ENCODE data around the gene TMEM270. TPM values are rescaled to one million over a fixed set of nuclear protein-coding genes. Genes with fewer than 3 reads are reported as not detected.

TMEM270 gene
- total and polyA plus RNA-seq, 2 of the 4 experiments (the other 2 are of a cell fraction) = 0.17 TPM; not detected in 1

GRCh38 chr7:73828972-73829371 lies 32.0 kb upstream of the TMEM270 start:
- peak overlapping the region; percentile 25; the same call in 1 of the 2 replicates for H2BK20ac ChIP-seq (ENCODE audit: low read depth, low read length)
- peak overlapping the region; percentile 13; the same call in 1 of the 3 replicates for H2BK15ac ChIP-seq (ENCODE audit: low read depth, low read length)
- peaks cover 0 to 11% of the 10 kb centered on the region in 2 experiments; a peak in 1 of 4 replicates for H3K79me1 ChIP-seq (ENCODE audit: low read depth in 1 of 2, low read length in 2 of 2)
- peaks cover 31% of the 10 kb centered on the region for H3K9me1 ChIP-seq (ENCODE audit: insufficient read depth, low read length)
- no peaks in the 10 kb centered on the region for H3K36me3 ChIP-seq (ENCODE audit: control insufficient read depth, insufficient read depth, low read length)
- ATAC-seq (ENCODE audit: low read depth) (no peak), DNase-seq (no peak)
- no peak overlapping the region for H3K4me3 ChIP-seq (ENCODE audit: insufficient read depth, low read depth, low read length)
- no peak overlapping the region for H4K5ac ChIP-seq (ENCODE audit: low read depth, low read length)
- BruUV-seq (replicated peaks) = no TSS peak
- no peak overlapping the region for H3K56ac ChIP-seq (ENCODE audit: extremely low read depth, insufficient read depth, low read length)
- no peaks in the 10 kb centered on the region for H4K20me1 ChIP-seq (ENCODE audit: insufficient read depth, low read length)
- peak overlapping the region; percentile 80; the same call in 1 of the 2 replicates for H2AK5ac ChIP-seq (ENCODE audit: low read depth, low read length)
- H3K9me3 ChIP-seq (ENCODE audit: control insufficient read depth, insufficient read depth, low read length) = no peaks in the 10 kb centered on the region
- no peak overlapping the region for H3K14ac ChIP-seq (replicated peaks; ENCODE audit: low read depth, low read length)
- H3K4me2 ChIP-seq (ENCODE audit: low read depth, low read length) = no peak overlapping the region
- H3K18ac ChIP-seq (ENCODE audit: low read depth, low read length) = no peak overlapping the region
- H2BK5ac ChIP-seq (ENCODE audit: low read depth, low read length, poor library complexity, severe bottlenecking) = no peak overlapping the region
- no peaks in the 10 kb centered on the region for H3K27me3 ChIP-seq (ENCODE audit: control insufficient read depth, insufficient read depth, low read length)
- TF ChIP-seq POLR2A (IDR thresholded peaks at IDR 0.05; ENCODE audit: low read depth, low read length) (no peak), USF2 (IDR thresholded peaks at IDR 0.05; ENCODE audit: low read depth, low read length) (no peak), RAD21 (IDR thresholded peaks at IDR 0.05; ENCODE audit: low read length) (no peak), RCOR1 (IDR thresholded peaks at IDR 0.05; ENCODE audit: insufficient replicate concordance, low read length) (no peak), CEBPB (IDR thresholded peaks at IDR 0.05; ENCODE audit: low read depth, low read length) (no peak), SMC3 (IDR thresholded peaks at IDR 0.05; ENCODE audit: low read depth, low read length) (no peak), MXI1 (IDR thresholded peaks at IDR 0.05; ENCODE audit: borderline replicate concordance, low read depth, low read length) (no peak), CTCF (conservative IDR thresholded peaks at IDR 0.05; ENCODE audit: low read depth, low read length) (no peak), FOS (IDR thresholded peaks at IDR 0.05; ENCODE audit: low read depth, low read length) (no peak), NFE2L2 (IDR thresholded peaks at IDR 0.05; ENCODE audit: low read depth, low read length) (no peak), RFX5 (IDR thresholded peaks at IDR 0.05; ENCODE audit: low read depth, low read length) (no peak), ELK1 (IDR thresholded peaks at IDR 0.05; ENCODE audit: borderline replicate concordance, low read depth, low read length) (no peak), BHLHE40 (IDR thresholded peaks at IDR 0.05; ENCODE audit: low read depth, low read length) (no peak), CHD1 (IDR thresholded peaks at IDR 0.05; ENCODE audit: low read depth, low read length) (no peak)
- WGBS, 2 experiments (ENCODE audit: extremely low coverage in 2 of 2, insufficient read length in 1 of 2) = 100% methylated on average over 1 of the region's 5 CpGs; no CpG with 5 or more reads in 1 of the 2 experiments
- in situ Hi-C loops (cut with MboI; ENCODE audit: low sequenced_read_pairs) = no loop called here
- H4K91ac ChIP-seq (ENCODE audit: insufficient read depth, low read depth, low read length) = no peak overlapping the region
- no peak overlapping the region for H3K4ac ChIP-seq (ENCODE audit: low read depth, low read length)
- H3K9ac ChIP-seq (ENCODE audit: low read depth, low read length) = no peak overlapping the region
- no peak overlapping the region for H3K27ac ChIP-seq (ENCODE audit: insufficient read depth, low read length)
- intact Hi-C loops (cut with micrococcal nuclease) = no loop called here
- dilution Hi-C loops (cut with HindIII; ENCODE audit: low sequenced_read_pairs, unreplicated experiment) = no loop called here
- no peak overlapping the region for H2BK120ac ChIP-seq (ENCODE audit: low read depth, low read length)
- H3K4me1 ChIP-seq (ENCODE audit: control insufficient read depth, insufficient read depth, low read length) = peaks cover 11% of the 10 kb centered on the region
- H2AFZ ChIP-seq (replicated peaks; ENCODE audit: low read length, poor library complexity) = peak overlapping the region; percentile 19
- ChIA-PET POLR2A (ENCODE audit: unreplicated experiment) (no interaction called here), CTCF (interaction anchor here (0.5 kb wide), 1 partner anchor 54 kb away, joined by 6 read pairs; no protein-coding TSS in a partner anchor)
- H2AK9ac ChIP-seq (replicated peaks; ENCODE audit: low read depth, low read length, poor library complexity) = peak overlapping the region; percentile 52
- no peak overlapping the region for H4K8ac ChIP-seq (ENCODE audit: low read depth in 2 of 2, low read length in 2 of 2)
- H3K23ac ChIP-seq (ENCODE audit: low read depth, low read length) = no peak overlapping the region
